H9 (cell line): ENCODE measurements around the gene GSC2. TPM values are rescaled to one million over a fixed set of nuclear protein-coding genes. Genes with fewer than 3 reads are reported as not detected.

Experiments used
- DNase-seq: peaks from one replicate; pipeline ENCODE4 v3.0.0-alpha.2; 2017
- H2AFZ ChIP-seq: one replicate; pipeline ENCODE4 v1.6.1; 2013; ENCODE audit warnings: mild to moderate bottlenecking, low read length, control low read depth, moderate library complexity
- H2AK5ac ChIP-seq: 2 replicates; pipeline ENCODE4 v1.6.1; 2013; ENCODE audit warnings: low read length, control low read depth, mixed read lengths; ENCODE audit not compliant: insufficient read length
- H2BK120ac ChIP-seq: one replicate; pipeline ENCODE4 v1.6.1; 2013; ENCODE audit warnings: low read depth, mild to moderate bottlenecking, low read length, control low read depth, inconsistent platforms; ENCODE audit not compliant: poor library complexity, severe bottlenecking
- H2BK12ac ChIP-seq: 2 replicates; pipeline ENCODE4 v1.6.1; 2013; ENCODE audit warnings: low read length, control low read depth, mixed read lengths, low read depth; ENCODE audit not compliant: insufficient read length
- H2BK15ac ChIP-seq: 2 replicates; pipeline ENCODE4 v1.6.1; 2013; ENCODE audit warnings: low read depth, low read length, control low read depth
- H2BK20ac ChIP-seq: one replicate; pipeline ENCODE4 v1.6.1; 2013; ENCODE audit warnings: low read depth, mild to moderate bottlenecking, low read length, control low read depth, inconsistent platforms; ENCODE audit not compliant: poor library complexity, severe bottlenecking
- H2BK5ac ChIP-seq: 2 replicates; pipeline ENCODE4 v1.6.1; 2013; ENCODE audit warnings: low read length, control low read depth, mixed read lengths; ENCODE audit not compliant: insufficient read length
- H3K14ac ChIP-seq: 2 replicates; pipeline ENCODE4 v1.6.1; 2013; ENCODE audit warnings: low read length, control low read depth; ENCODE audit not compliant: insufficient read depth
- H3K18ac ChIP-seq: 2 replicates; pipeline ENCODE4 v1.6.1; 2013; ENCODE audit warnings: low read depth, mild to moderate bottlenecking, mixed read lengths, low read length, control low read depth; ENCODE audit not compliant: insufficient read length
- H3K23ac ChIP-seq: 2 replicates; pipeline ENCODE4 v1.6.1; 2013; ENCODE audit warnings: low read length, control low read depth, mixed read lengths, low read depth; ENCODE audit not compliant: insufficient read length
- H3K23me2 ChIP-seq: 2 replicates; pipeline ENCODE4 v1.6.1; 2013; ENCODE audit warnings: low read depth, mild to moderate bottlenecking, mixed read lengths, low read length, control low read depth; ENCODE audit not compliant: insufficient read length, poor library complexity, severe bottlenecking
- H3K27ac ChIP-seq: 2 replicates; pipeline ENCODE4 v1.5.1; 2013; ENCODE audit warnings: low read length, control low read depth, mixed read lengths, low read depth; ENCODE audit not compliant: insufficient read length
- H3K27me3 ChIP-seq: 2 replicates; pipeline ENCODE4 v1.6.1; 2013; ENCODE audit warnings: low read length, control low read depth, inconsistent platforms; ENCODE audit not compliant: insufficient read depth
- H3K4ac ChIP-seq: 2 replicates; pipeline ENCODE4 v1.6.1; 2013; ENCODE audit warnings: low read depth, mild to moderate bottlenecking, control low read depth, inconsistent platforms, low read length, moderate library complexity
- H3K4me1 ChIP-seq: 2 replicates; pipeline ENCODE4 v1.6.1; 2013; ENCODE audit warnings: low read length, control low read depth, inconsistent platforms; ENCODE audit not compliant: insufficient read depth
- H3K4me2 ChIP-seq: 2 replicates; pipeline ENCODE4 v1.6.1; 2013; ENCODE audit warnings: low read length, control low read depth, mixed read lengths; ENCODE audit not compliant: insufficient read length, insufficient read depth
- H3K56ac ChIP-seq: 2 replicates; pipeline ENCODE4 v1.6.1; 2013; ENCODE audit warnings: low read depth, mild to moderate bottlenecking, mixed read lengths, low read length, control low read depth; ENCODE audit not compliant: insufficient read length
- H3K79me1 ChIP-seq: 2 replicates; pipeline ENCODE4 v1.6.1; 2013; ENCODE audit warnings: low read depth, mild to moderate bottlenecking, moderate library complexity, low read length, control low read depth, inconsistent platforms; ENCODE audit not compliant: insufficient read depth, poor library complexity, severe bottlenecking
- H3K79me2 ChIP-seq: 2 replicates; pipeline ENCODE4 v1.6.1; 2013; ENCODE audit warnings: low read length, control low read depth, inconsistent platforms; ENCODE audit not compliant: insufficient read depth
- H3K9ac ChIP-seq: 2 replicates; pipeline ENCODE4 v1.6.1; 2013; ENCODE audit warnings: low read length, control low read depth, mixed read lengths; ENCODE audit not compliant: insufficient read length; ENCODE audit errors: extremely low read depth
- H3K9me3 ChIP-seq: one replicate; pipeline ENCODE4 v1.6.1; 2013; ENCODE audit warnings: low read depth, low read length, inconsistent platforms; ENCODE audit not compliant: control insufficient read depth
- H3T11ph ChIP-seq: one replicate; pipeline ENCODE4 v1.6.1; 2013; ENCODE audit warnings: mild to moderate bottlenecking, low read length, control low read depth, inconsistent platforms
- H4K20me1 ChIP-seq: one replicate; pipeline ENCODE4 v1.6.1; 2013; ENCODE audit not compliant: control insufficient read depth, insufficient read length, insufficient read depth
- H4K5ac ChIP-seq: 2 replicates; pipeline ENCODE4 v1.6.1; 2013; ENCODE audit warnings: low read depth, mild to moderate bottlenecking, mixed read lengths, low read length, control low read depth; ENCODE audit not compliant: insufficient read length
- H4K8ac ChIP-seq: replicated peaks from 2 replicates; pipeline ENCODE4 v1.6.1; 2013; ENCODE audit warnings: low read length, control low read depth, mixed read lengths, low read depth; ENCODE audit not compliant: insufficient read length
- H4K91ac ChIP-seq: 2 replicates; pipeline ENCODE4 v1.6.1; 2013; ENCODE audit warnings: low read depth, mild to moderate bottlenecking, moderate library complexity, mixed read lengths, low read length, control low read depth; ENCODE audit not compliant: insufficient read length
- H3K27ac Mint-ChIP-seq, 3 experiments: 2 replicates in 2 of 3; 3 replicates in 1 of 3; pipeline ENCODE4 v1.8.0; 2020 to 2021; ENCODE audit warnings: mixed read lengths in 3 of 3, mild to moderate bottlenecking in 1 of 3, moderate library complexity in 1 of 3
- H3K27me3 Mint-ChIP-seq: 2 replicates; pipeline ENCODE4 v1.8.0; 2021; ENCODE audit warnings: low read depth, mild to moderate bottlenecking, moderate library complexity, mixed read lengths
- H3K36me3 Mint-ChIP-seq, 3 experiments: 2 replicates in 2 of 3; 3 replicates in 1 of 3; pipeline ENCODE4 v1.8.0; 2020 to 2021; ENCODE audit warnings: low read depth in 3 of 3, mixed read lengths in 3 of 3; ENCODE audit not compliant: insufficient read depth in 1 of 3
- H3K4me1 Mint-ChIP-seq, 2 experiments: 2 replicates each; pipeline ENCODE4 v1.8.0; 2020; ENCODE audit warnings: mixed read lengths in 2 of 2
- H3K4me3 Mint-ChIP-seq, 2 experiments: 2 replicates in 1 of 2; 3 replicates in 1 of 2; pipeline ENCODE4 v1.8.0; 2020 to 2021; ENCODE audit warnings: mild to moderate bottlenecking in 2 of 2, mixed read lengths in 2 of 2, moderate library complexity in 1 of 2
- H3K9me3 Mint-ChIP-seq, 2 experiments: 2 replicates in 1 of 2; 3 replicates in 1 of 2; pipeline ENCODE4 v1.8.0; 2020; ENCODE audit warnings: mild to moderate bottlenecking in 2 of 2, mixed read lengths in 2 of 2, moderate library complexity in 1 of 2
- CTCF ChIP-seq: fragments of 200-600 bp; sonication (generic); conservative IDR thresholded peaks from 3 replicates; pipeline ENCODE4 v1.8.0; 2021; ENCODE audit warnings: antibody characterized with exemption, mild to moderate bottlenecking
- WGBS: extraction: QIAGEN DNeasy Blood & Tissue Kit; methylation state at CpG from one replicate; pipeline ENCODE4 v1.1.7; 2013; ENCODE audit warnings: missing lambda C conversion rate, low lambda C conversion rate, mixed read lengths; ENCODE audit not compliant: insufficient read length; ENCODE audit errors: extremely low coverage; 5-methylcytosine and 5-hydroxymethylcytosine counted together
- total RNA-seq: library from RNA; stranded (reverse); gene quantifications from 2 replicates; pipeline ENCODE4 v1.2.1, GENCODE V29; 2021

The GSC2 gene
- total RNA-seq, 1 experiment from 2014 or later, result 0.22 TPM

- H2BK12ac ChIP-seq, result no peak overlapping the region
- H4K91ac ChIP-seq, result no peak overlapping the region
- no peaks in the 10 kb centered on the region for H3K4me1 ChIP-seq
- no peaks in the 10 kb centered on the region for H3K27me3 ChIP-seq
- no peak for DNase-seq
- H3K4me1 Mint-ChIP-seq, result no peaks in the 10 kb centered on the region
- no peak overlapping the region for H2BK5ac ChIP-seq
- H3K56ac ChIP-seq, result no peak overlapping the region
- no peaks in the 10 kb centered on the region for H3K9me3 Mint-ChIP-seq
- H3K79me1 ChIP-seq, result no peaks in the 10 kb centered on the region
- H2AK5ac ChIP-seq, result no peak overlapping the region
- H2BK120ac ChIP-seq, result no peak overlapping the region
- no peak for TF ChIP-seq CTCF
- H3K4me3 Mint-ChIP-seq, result no peak overlapping the region
- no peak overlapping the region for H3T11ph ChIP-seq
- no peak overlapping the region for H2BK15ac ChIP-seq
- no CpG with 5 or more reads among the region's 11 CpGs for WGBS
- H2BK20ac ChIP-seq, result no peak overlapping the region
- no peaks in the 10 kb centered on the region for H3K79me2 ChIP-seq
- H4K8ac ChIP-seq, result no peak overlapping the region
- H3K36me3 Mint-ChIP-seq, result peaks cover 29 to 82% (median 66%) of the 10 kb centered on the region in 3 experiments
- H3K4me2 ChIP-seq, result no peak overlapping the region
- no peak overlapping the region for H3K18ac ChIP-seq
- no peaks in the 10 kb centered on the region for H3K23me2 ChIP-seq
- no peak overlapping the region for H3K4ac ChIP-seq
- H3K27ac ChIP-seq, result no peak overlapping the region
- no peak overlapping the region for H3K14ac ChIP-seq
- no peak overlapping the region for H2AFZ ChIP-seq
- no peaks in the 10 kb centered on the region for H4K20me1 ChIP-seq
- no peak overlapping the region; a peak in 2 of 7 replicates for H3K27ac Mint-ChIP-seq
- no peaks in the 10 kb centered on the region for H3K9me3 ChIP-seq
- no peak overlapping the region for H4K5ac ChIP-seq
- no peak overlapping the region for H3K9ac ChIP-seq
- H3K23ac ChIP-seq, result no peak overlapping the region
- no peaks in the 10 kb centered on the region for H3K27me3 Mint-ChIP-seq
Observed at GRCh38 chr22:19137384-19138216, 12.5 kb downstream of the GSC2 start.
